Fibroblast of pulmonary artery (primary cell): Measurements from ENCODE around the gene CCDC175.

Source experiments
- DNase-seq: peaks from one replicate; pipeline ENCODE4 v3.0.0-alpha.2; 2010; ENCODE audit warnings: low read depth
- H3K4me3 ChIP-seq: replicated peaks from 2 replicates; pipeline ENCODE4 v1.5.1; 2011; ENCODE audit warnings: low read depth, mild to moderate bottlenecking, control low read depth, low read length, moderate library complexity
- CTCF ChIP-seq: IDR thresholded peaks from 2 replicates; pipeline ENCODE4 v1.5.1; 2011; ENCODE audit warnings: mild to moderate bottlenecking, control low read depth, low read length, inconsistent platforms; ENCODE audit errors: missing control alignments

The CCDC175 gene

GRCh38 chr14:59507752-59508103, 68.9 kb downstream of the CCDC175 start:
- DNase-seq = no peak
- TF ChIP-seq CTCF = no peak
- no peak overlapping the region for H3K4me3 ChIP-seq

GRCh38 chr14:59507063-59507751, 69.4 kb downstream of the CCDC175 start:
- peak; percentile 56 for DNase-seq
- no peak overlapping the region for H3K4me3 ChIP-seq
- TF ChIP-seq CTCF = peak; percentile 96

- DNase-seq = no peak
- H3K4me3 ChIP-seq = no peak overlapping the region
- no peak for TF ChIP-seq CTCF
Observed at GRCh38 chr14:59503256-59503655, 73.4 kb downstream of the CCDC175 start.

- no peak overlapping the region for H3K4me3 ChIP-seq
- no peak for TF ChIP-seq CTCF
- no peak for DNase-seq
Observed at GRCh38 chr14:59500732-59501131, 75.9 kb downstream of the CCDC175 start.

- DNase-seq = no peak
- H3K4me3 ChIP-seq = no peak overlapping the region
- no peak for TF ChIP-seq CTCF
Observed at GRCh38 chr14:59492384-59492783, 84.2 kb downstream of the CCDC175 start.

- no peak for DNase-seq
- H3K4me3 ChIP-seq = no peak overlapping the region
- TF ChIP-seq CTCF = no peak
Observed at GRCh38 chr14:59490756-59491155, 85.9 kb downstream of the CCDC175 start.

GRCh38 chr14:59484639-59485175, 91.9 kb downstream of the CCDC175 start:
- H3K4me3 ChIP-seq = peak overlapping the region; percentile 77
- no peak for TF ChIP-seq CTCF
- peak; percentile 36 for DNase-seq
